HEK293 (cell line): ENCODE results near the gene PROKR1.

Experiments
- CTCF ChIA-PET: fragments of 350-600 bp; formaldehyde crosslinking; extraction: SDS; loops from one replicate; lab custom pipeline; 2021; ENCODE audit warnings: antibody characterized with exemption; lab: Yijun Ruan, JAX
- POLR2A ChIA-PET: fragments of 300-600 bp; formaldehyde crosslinking; extraction: SDS; loops from one replicate; lab custom pipeline; 2020; ENCODE audit warnings: antibody characterized with exemption, inconsistent platforms; lab: Yijun Ruan, JAX
- H3K27ac ChIP-seq: fragments of 200-500 bp; sonication (Bioruptor generic); 2 replicates; pipeline ENCODE4 v1.5.1; 2014; ENCODE audit warnings: low read depth, low read length, control low read depth, inconsistent platforms; ENCODE audit errors: extremely low read depth
- H3K36me3 ChIP-seq, 2 experiments: fragments of 200-500 bp in 1 of 2; sonication (Bioruptor generic) in 1 of 2; 1 replicate in 1 of 2; 2 replicates in 1 of 2; pipeline ENCODE4 v1.5.1; 2014 to 2017; ENCODE audit warnings: inconsistent platforms in 2 of 2, low read length in 2 of 2; ENCODE audit not compliant: control insufficient read depth in 2 of 2, insufficient read depth in 1 of 2
- H3K4me1 ChIP-seq: fragments of 200-500 bp; sonication (Bioruptor generic); 2 replicates; pipeline ENCODE4 v1.5.1; 2014; ENCODE audit warnings: mild to moderate bottlenecking, low read length, inconsistent platforms; ENCODE audit not compliant: control insufficient read depth, insufficient read depth
- H3K4me3 ChIP-seq: 2 replicates; pipeline ENCODE4 v1.5.1; 2011; ENCODE audit warnings: low read depth, mild to moderate bottlenecking, control low read depth, low read length, moderate library complexity
- H3K9me3 ChIP-seq: fragments of 200-500 bp; sonication (Bioruptor generic); 2 replicates; pipeline ENCODE4 v1.5.1; 2014; ENCODE audit warnings: low read depth, low read length, inconsistent platforms; ENCODE audit not compliant: control insufficient read depth, insufficient read depth
- HOXD13 ChIP-seq: sonication (generic); formaldehyde crosslinking; IDR thresholded peaks from 2 replicates; pipeline ENCODE4 v1.8.0; 2022; ENCODE audit warnings: missing genetic modification reagents, borderline replicate concordance
- KLF7 ChIP-seq: fragments of 450-650 bp; formaldehyde crosslinking; IDR thresholded peaks from 2 replicates; pipeline ENCODE4 v1.5.1; 2016; ENCODE audit warnings: missing biosample characterization, missing genetic modification characterization, borderline replicate concordance
- KLF8 ChIP-seq: fragments of 450-650 bp; formaldehyde crosslinking; IDR thresholded peaks from 2 replicates; pipeline ENCODE4 v1.5.1; 2016; ENCODE audit warnings: missing biosample characterization, missing genetic modification characterization
- TRIM28 ChIP-seq: IDR thresholded peaks from 2 replicates; pipeline ENCODE4 v1.6.1; 2011; ENCODE audit warnings: low read length, control low read depth, borderline replicate concordance
- ZBTB1 ChIP-seq: fragments of 450-650 bp; formaldehyde crosslinking; IDR thresholded peaks from 2 replicates; pipeline ENCODE4 v1.5.1; 2016; ENCODE audit warnings: missing biosample characterization, missing genetic modification characterization
- ZBTB48 ChIP-seq: fragments of 450-650 bp; formaldehyde crosslinking; IDR thresholded peaks from 2 replicates; pipeline ENCODE4 v1.5.1; 2016; ENCODE audit warnings: missing biosample characterization, missing genetic modification characterization
- ZNF311 ChIP-seq: fragments of 450-650 bp; formaldehyde crosslinking; IDR thresholded peaks from 2 replicates; pipeline ENCODE4 v1.5.1; 2017; ENCODE audit warnings: missing biosample characterization, missing genetic modification characterization, borderline replicate concordance
- ZNF48 ChIP-seq: fragments of 450-650 bp; formaldehyde crosslinking; IDR thresholded peaks from 2 replicates; pipeline ENCODE4 v1.5.1; 2016; ENCODE audit warnings: missing biosample characterization, missing genetic modification characterization
- ZNF830 ChIP-seq: fragments of 450-650 bp; IDR thresholded peaks from 2 replicates; pipeline ENCODE4 v1.5.0; 2018; ENCODE audit warnings: missing biosample characterization, missing genetic modification characterization, low read depth, mild to moderate bottlenecking, moderate library complexity
- ZSCAN16 ChIP-seq: fragments of 450-650 bp; formaldehyde crosslinking; IDR thresholded peaks from 2 replicates; pipeline ENCODE4 v1.5.1; 2016; ENCODE audit warnings: missing biosample characterization, missing genetic modification characterization
- TF ChIP-seq, protein P1 (sequence below): fragments of 450-650 bp; formaldehyde crosslinking; conservative IDR thresholded peaks from 2 replicates; pipeline ENCODE4 v1.5.1; 2016; ENCODE audit warnings: low read depth, missing biosample characterization, missing genetic modification characterization
- TF ChIP-seq, protein P2 (sequence below): fragments of 450-650 bp; formaldehyde crosslinking; IDR thresholded peaks from 2 replicates; pipeline ENCODE4 v1.5.1; 2016; ENCODE audit warnings: missing biosample characterization, missing genetic modification characterization
- TF ChIP-seq, protein P3 (sequence below): fragments of 450-650 bp; formaldehyde crosslinking; IDR thresholded peaks from 2 replicates; pipeline ENCODE4 v1.5.1; 2016; ENCODE audit warnings: missing biosample characterization, missing genetic modification characterization, low read depth

The PROKR1 gene

DNA sequence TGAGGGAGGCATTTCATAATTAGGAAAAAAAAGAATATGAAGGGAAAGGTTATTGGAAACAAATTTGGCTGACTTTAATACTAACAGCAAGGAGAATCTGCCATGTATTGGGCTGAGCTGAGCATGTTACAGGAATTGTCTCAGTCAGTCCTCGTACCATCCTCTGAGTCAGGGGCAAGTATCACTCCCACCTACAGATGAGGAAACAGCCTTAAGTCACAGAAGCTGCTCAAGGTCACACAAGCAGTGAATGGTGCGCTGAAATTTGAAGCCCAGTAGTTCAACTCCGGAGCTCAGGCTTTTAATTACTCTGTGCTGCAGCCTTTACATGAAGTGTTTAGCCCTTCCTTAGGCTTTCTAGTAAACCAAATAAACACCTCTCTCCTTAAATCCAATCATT, 17.3 kb downstream of the PROKR1 start:
- no peaks in the 10 kb centered on the region for H3K4me1 ChIP-seq
- CTCF ChIA-PET = interaction anchor here (0.7 to 1.3 kb wide), 2 partner anchors 15 to 28 kb away, joined by 3 to 5 read pairs; no protein-coding TSS in a partner anchor
- H3K36me3 ChIP-seq = no peaks in the 10 kb centered on the region
- POLR2A ChIA-PET = no interaction called here
- TF ChIP-seq TRIM28 = 0 out of 2 replicates have a peak, but pooled peaks have one; percentile 26
- no peak for TF ChIP-seq ZBTB1 (tag by site-specific recombination)
- TF ChIP-seq KLF7 (tag by site-specific recombination) = no peak
- no peak for TF ChIP-seq ZNF48 (tag by site-specific recombination)
- H3K4me3 ChIP-seq = no peak overlapping the region
- H3K27ac ChIP-seq = no peak overlapping the region
- no peaks in the 10 kb centered on the region for H3K9me3 ChIP-seq

GRCh38 chr2:68662466-68662865, 19.1 kb downstream of the PROKR1 start:
- Histone ChIP-seq H3K4me1 (no peaks in the 10 kb centered on the region), H3K9me3 (no peaks in the 10 kb centered on the region), H3K36me3 (no peaks in the 10 kb centered on the region), H3K4me3 (no peak overlapping the region), H3K27ac (no peak overlapping the region)
- TF ChIP-seq ZBTB48 (no peak), ZSCAN16 (no peak), ZNF830 (tag by site-specific recombination) (no peak), KLF8 (tag by site-specific recombination) (no peak), ZNF311 (tag by site-specific recombination) (no peak), HOXD13 (CRISPR knock-in tag) (no peak)
- TF ChIP-seq, protein P1, sequence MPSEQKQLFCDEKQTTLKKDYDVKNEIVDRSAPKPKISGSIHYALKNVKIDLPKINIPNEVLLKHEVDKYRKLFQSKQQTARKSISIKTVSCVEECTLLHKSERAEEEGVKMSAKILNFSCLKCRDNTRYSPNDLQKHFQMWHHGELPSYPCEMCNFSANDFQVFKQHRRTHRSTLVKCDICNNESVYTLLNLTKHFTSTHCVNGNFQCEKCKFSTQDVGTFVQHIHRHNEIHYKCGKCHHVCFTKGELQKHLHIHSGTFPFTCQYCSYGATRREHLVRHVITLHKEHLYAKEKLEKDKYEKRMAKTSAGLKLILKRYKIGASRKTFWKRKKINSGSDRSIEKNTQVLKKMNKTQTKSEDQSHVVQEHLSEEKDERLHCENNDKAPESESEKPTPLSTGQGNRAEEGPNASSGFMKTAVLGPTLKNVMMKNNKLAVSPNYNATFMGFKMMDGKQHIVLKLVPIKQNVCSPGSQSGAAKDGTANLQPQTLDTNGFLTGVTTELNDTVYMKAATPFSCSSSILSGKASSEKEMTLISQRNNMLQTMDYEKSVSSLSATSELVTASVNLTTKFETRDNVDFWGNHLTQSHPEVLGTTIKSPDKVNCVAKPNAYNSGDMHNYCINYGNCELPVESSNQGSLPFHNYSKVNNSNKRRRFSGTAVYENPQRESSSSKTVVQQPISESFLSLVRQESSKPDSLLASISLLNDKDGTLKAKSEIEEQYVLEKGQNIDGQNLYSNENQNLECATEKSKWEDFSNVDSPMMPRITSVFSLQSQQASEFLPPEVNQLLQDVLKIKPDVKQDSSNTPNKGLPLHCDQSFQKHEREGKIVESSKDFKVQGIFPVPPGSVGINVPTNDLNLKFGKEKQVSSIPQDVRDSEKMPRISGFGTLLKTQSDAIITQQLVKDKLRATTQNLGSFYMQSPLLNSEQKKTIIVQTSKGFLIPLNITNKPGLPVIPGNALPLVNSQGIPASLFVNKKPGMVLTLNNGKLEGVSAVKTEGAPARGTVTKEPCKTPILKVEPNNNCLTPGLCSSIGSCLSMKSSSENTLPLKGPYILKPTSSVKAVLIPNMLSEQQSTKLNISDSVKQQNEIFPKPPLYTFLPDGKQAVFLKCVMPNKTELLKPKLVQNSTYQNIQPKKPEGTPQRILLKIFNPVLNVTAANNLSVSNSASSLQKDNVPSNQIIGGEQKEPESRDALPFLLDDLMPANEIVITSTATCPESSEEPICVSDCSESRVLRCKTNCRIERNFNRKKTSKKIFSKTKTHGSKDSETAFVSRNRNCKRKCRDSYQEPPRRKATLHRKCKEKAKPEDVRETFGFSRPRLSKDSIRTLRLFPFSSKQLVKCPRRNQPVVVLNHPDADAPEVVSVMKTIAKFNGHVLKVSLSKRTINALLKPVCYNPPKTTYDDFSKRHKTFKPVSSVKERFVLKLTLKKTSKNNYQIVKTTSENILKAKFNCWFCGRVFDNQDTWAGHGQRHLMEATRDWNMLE (tag by site-specific recombination) = no peak
- TF ChIP-seq, protein P2, sequence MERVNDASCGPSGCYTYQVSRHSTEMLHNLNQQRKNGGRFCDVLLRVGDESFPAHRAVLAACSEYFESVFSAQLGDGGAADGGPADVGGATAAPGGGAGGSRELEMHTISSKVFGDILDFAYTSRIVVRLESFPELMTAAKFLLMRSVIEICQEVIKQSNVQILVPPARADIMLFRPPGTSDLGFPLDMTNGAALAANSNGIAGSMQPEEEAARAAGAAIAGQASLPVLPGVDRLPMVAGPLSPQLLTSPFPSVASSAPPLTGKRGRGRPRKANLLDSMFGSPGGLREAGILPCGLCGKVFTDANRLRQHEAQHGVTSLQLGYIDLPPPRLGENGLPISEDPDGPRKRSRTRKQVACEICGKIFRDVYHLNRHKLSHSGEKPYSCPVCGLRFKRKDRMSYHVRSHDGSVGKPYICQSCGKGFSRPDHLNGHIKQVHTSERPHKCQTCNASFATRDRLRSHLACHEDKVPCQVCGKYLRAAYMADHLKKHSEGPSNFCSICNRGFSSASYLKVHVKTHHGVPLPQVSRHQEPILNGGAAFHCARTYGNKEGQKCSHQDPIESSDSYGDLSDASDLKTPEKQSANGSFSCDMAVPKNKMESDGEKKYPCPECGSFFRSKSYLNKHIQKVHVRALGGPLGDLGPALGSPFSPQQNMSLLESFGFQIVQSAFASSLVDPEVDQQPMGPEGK = no peak
- TF ChIP-seq, protein P3, sequence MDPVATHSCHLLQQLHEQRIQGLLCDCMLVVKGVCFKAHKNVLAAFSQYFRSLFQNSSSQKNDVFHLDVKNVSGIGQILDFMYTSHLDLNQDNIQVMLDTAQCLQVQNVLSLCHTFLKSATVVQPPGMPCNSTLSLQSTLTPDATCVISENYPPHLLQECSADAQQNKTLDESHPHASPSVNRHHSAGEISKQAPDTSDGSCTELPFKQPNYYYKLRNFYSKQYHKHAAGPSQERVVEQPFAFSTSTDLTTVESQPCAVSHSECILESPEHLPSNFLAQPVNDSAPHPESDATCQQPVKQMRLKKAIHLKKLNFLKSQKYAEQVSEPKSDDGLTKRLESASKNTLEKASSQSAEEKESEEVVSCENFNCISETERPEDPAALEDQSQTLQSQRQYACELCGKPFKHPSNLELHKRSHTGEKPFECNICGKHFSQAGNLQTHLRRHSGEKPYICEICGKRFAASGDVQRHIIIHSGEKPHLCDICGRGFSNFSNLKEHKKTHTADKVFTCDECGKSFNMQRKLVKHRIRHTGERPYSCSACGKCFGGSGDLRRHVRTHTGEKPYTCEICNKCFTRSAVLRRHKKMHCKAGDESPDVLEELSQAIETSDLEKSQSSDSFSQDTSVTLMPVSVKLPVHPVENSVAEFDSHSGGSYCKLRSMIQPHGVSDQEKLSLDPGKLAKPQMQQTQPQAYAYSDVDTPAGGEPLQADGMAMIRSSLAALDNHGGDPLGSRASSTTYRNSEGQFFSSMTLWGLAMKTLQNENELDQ (tag by site-specific recombination) = no peak
- CTCF ChIA-PET = no interaction called here
- POLR2A ChIA-PET = no interaction called here
